Measurements from ENCODE around the gene BCHE. TPM values are rescaled to one million over a fixed set of nuclear protein-coding genes. Genes with fewer than 3 reads are reported as not detected.
"Not testable (repeated sequence)": the region's sequence is repeated elsewhere in the genome, so short reads cannot be mapped to it uniquely, and the experiment has no call there.

Gene BCHE
- total and polyA plus RNA-seq, 11 donors, result 0.56 to 37.1 (median 1.3) TPM

GRCh38 chr3:165814380-165814779 lies 22.8 kb downstream of the BCHE start:
- no peaks in the 10 kb centered on the region for H3K4me1 ChIP-seq
- H3K4me3 ChIP-seq, result no peak overlapping the region
- WGBS, 4 donors, result 21 to 33% (median 27%) methylated on average over 1 of the region's 1 CpG
- no peaks in the 10 kb centered on the region for H3K36me3 ChIP-seq
- H3K27ac ChIP-seq, result no peak overlapping the region
- ATAC-seq (no peak), DNase-seq (no peak)
- TF ChIP-seq CTCF (IDR thresholded peaks at IDR 0.05) (no peak), POLR2A (IDR thresholded peaks at IDR 0.05) (no peak)
- no peaks in the 10 kb centered on the region for H3K27me3 ChIP-seq
- H3K9me3 ChIP-seq, result no peaks in the 10 kb centered on the region
- intact Hi-C loops (cut with DNase I), result no loop called here

- H3K4me1 ChIP-seq; H3K27me3 ChIP-seq; H3K27ac ChIP-seq; H3K36me3 ChIP-seq; DNase-seq; H3K4me3 ChIP-seq; intact Hi-C loops (cut with DNase I); H3K9me3 ChIP-seq; ATAC-seq: not testable (repeated sequence)
- WGBS, 4 donors, result 93 to 98% (median 96%) methylated on average over 15 of the region's 15 CpGs
Observed at GRCh38 chr3:165807937-165808336, 29.3 kb downstream of the BCHE start.

- intact Hi-C loops (cut with DNase I), result no loop called here
- TF ChIP-seq CTCF (IDR thresholded peaks at IDR 0.05) (no peak), POLR2A (IDR thresholded peaks at IDR 0.05) (no peak)
- H3K4me3 ChIP-seq, result no peak overlapping the region
- H3K9me3 ChIP-seq, result no peaks in the 10 kb centered on the region
- no peaks in the 10 kb centered on the region for H3K36me3 ChIP-seq
- H3K27ac ChIP-seq, result peak overlapping the region in 1 of 12 donors; percentile 43
- ATAC-seq, result no peak
- H3K4me1 ChIP-seq, result no peaks in the 10 kb centered on the region
- H3K27me3 ChIP-seq, result no peaks in the 10 kb centered on the region
- 83 to 90% (median 84%) methylated on average over 5 of the region's 5 CpGs for WGBS, 4 donors
- DNase-seq, result no peak
Observed at GRCh38 chr3:165805946-165806561, 31.2 kb downstream of the BCHE start.

GRCh38 chr3:165803471-165803870 lies 33.8 kb downstream of the BCHE start:
- Histone ChIP-seq H3K36me3 (no peaks in the 10 kb centered on the region), H3K27me3 (no peaks in the 10 kb centered on the region), H3K27ac (no peak overlapping the region), H3K9me3 (no peaks in the 10 kb centered on the region), H3K4me1 (no peaks in the 10 kb centered on the region), H3K4me3 (no peak overlapping the region)
- intact Hi-C loops (cut with DNase I), result no loop called here
- WGBS, 4 donors, result 69 to 83% (median 79%) methylated on average over 1 of the region's 1 CpG
- TF ChIP-seq CTCF (IDR thresholded peaks at IDR 0.05) (no peak), POLR2A (IDR thresholded peaks at IDR 0.05) (no peak)
- no peak for ATAC-seq
- DNase-seq, result no peak

- DNase-seq, result no peak
- Histone ChIP-seq H3K4me1 (no peaks in the 10 kb centered on the region), H3K4me3 (no peak overlapping the region), H3K27me3 (no peaks in the 10 kb centered on the region), H3K9me3 (no peaks in the 10 kb centered on the region), H3K36me3 (no peaks in the 10 kb centered on the region), H3K27ac (no peak overlapping the region)
- 36 to 53% (median 47%) methylated on average over 3 of the region's 3 CpGs for WGBS, 4 donors
- intact Hi-C loops (cut with DNase I), result no loop called here
- TF ChIP-seq CTCF (IDR thresholded peaks at IDR 0.05) (no peak), POLR2A (IDR thresholded peaks at IDR 0.05) (no peak)
- ATAC-seq, result no peak
Observed at GRCh38 chr3:165800970-165801369, 36.3 kb downstream of the BCHE start.

All from heart left ventricle (tissue), 16 donors.